Activated CD4-positive, alpha-beta T cell treated with anti-CD3 and anti-CD28 coated beads, Interleukin-2, Interleukin-4, amounts not matched to agents 100 ng/mL and 50 ng/mL, durations not matched to agents 16 hours and 8 hours (primary cell): ENCODE data around the gene GSN.

Source experiments
- DNase-seq: peaks from one replicate; pipeline ENCODE4 v3.0.0-alpha.2; 2020; ENCODE audit warnings: low spot score

Gene GSN

DNA sequence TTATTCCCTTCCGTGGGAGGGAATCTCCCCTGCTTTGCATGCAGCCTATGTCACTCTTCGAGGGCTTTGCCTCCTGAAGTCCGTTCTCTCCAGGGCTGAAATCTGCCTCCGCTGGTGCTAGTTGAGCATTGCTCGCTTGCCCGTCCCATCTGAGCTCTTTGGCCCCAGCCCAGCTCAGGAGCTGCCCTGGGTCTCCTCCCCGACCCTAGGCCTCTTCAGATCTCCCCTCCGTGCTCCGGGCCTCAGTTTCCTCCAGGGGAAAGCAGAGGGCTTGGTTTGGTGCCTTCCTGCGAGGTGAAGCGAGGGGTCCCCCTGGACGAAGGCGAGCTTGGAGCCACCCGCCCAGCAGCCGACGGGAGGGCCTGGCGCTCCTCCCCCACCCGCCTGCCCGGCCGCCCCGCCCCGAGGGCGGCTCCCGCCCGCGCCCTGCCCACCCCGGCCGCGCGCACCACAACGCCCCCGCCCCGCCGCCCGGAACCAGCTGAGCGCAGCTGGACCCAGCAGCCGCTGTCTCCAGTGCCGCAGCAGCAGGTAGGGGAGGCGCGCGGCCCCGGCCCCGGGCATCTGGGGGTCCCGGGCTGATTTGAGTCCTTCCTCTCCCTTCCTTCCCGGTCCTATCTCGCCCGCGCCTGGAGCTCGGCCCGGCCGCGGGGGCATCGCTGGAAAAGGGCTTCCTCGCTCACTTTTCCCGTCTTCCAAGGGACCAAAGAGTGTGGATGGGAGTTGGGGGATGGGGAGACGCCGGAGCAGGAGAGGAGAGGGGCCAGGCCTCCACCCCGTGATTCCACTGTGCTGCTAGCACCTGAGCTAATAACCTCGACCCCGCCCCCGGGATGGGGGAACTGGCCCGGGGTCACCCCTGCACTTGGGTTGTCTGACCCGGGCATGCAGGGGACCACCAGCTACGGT lies at the start of gene GSN:
TSS of gene GSN (plus strand) at position 474 of the 909 bp plus-strand sequence. CDS start 33,810 bp downstream, outside the sequence.
- peak; percentile 38 for DNase-seq

GRCh38 chr9:121218357-121219027 lies 49.5 kb upstream of the GSN start:
- no peak for DNase-seq

DNA sequence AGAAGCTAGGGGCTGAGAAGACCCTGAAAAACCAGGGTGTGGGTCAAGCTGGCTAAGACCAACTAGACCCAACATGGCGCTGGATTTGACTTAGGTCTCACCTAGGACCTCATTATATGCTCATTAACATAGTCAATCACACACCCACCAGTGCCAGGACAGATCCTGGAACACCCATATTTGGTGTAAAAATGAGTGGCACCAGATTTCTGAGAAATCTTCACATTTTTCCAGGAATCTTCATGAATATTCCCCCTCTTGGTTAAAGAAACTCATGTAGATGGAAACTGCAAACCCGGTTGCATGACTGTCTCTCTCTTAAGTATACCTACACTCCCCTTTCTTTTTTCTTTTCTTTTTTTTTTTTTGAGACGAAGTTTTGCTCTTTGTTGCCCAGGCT lies 48.4 kb upstream of the GSN start:
- DNase-seq = no peak

DNA sequence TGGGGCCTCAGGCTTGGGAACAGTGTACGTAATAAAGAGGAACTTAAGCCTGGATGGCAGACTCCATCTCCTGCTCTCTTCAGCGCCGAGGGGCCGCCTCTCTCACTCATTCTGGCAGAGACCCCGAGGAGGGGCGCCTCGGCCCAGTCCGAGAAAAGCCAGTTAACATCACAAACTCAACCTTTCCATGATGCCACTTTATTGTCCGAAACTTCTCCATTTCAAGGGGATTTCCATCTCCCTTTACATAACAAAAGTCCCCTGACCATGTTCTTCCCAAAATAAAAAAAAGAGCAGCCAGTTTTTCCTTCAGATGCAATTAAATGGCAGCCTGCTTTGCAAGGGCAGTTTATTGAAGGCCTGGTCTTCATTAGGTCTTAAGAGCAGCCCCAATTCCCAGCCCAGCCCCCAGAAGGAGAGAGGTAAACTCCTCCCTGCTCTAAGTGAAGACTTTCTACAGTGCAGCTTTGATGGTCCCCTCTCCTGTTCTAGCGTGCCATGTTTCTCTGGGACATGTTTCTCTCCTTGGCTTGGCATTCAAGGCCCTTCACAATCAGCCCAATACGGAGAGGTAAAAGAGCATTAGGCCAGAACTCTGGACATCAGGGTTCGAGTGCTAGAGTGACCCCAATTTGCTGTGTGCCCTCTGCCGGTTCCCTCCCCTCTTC lies 46.8 kb upstream of the GSN start:
- no peak for DNase-seq

- no peak for DNase-seq
Measured at GRCh38 chr9:121221664-121222055, 46.3 kb upstream of the GSN start.

GRCh38 chr9:121222524-121223171 lies 45.3 kb upstream of the GSN start:
- DNase-seq = peak; percentile 22

- no peak for DNase-seq
Measured at GRCh38 chr9:121225240-121225639, 42.7 kb upstream of the GSN start.

DNA sequence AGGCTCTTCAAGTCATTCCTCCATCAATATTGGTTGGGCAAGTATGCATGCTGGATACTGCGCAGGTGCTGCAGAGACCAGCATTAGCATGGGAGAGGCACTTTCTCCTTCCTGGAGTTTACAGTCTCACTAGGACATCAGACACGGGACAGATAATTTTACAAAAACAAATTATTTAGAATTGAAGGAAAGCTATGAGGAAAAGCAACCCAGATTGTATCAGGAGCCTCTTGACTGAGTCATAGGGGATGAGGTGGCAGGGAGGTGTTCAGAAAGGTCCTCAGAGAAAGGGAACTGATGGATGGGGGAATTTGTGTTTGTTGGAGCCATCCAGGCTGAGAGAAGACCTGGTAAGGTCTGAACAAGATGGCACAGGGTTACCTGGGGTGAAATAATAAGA lies 41.8 kb upstream of the GSN start:
- DNase-seq = no peak

- no peak for DNase-seq
Measured at GRCh38 chr9:121227862-121228261, 40.1 kb upstream of the GSN start.

DNA sequence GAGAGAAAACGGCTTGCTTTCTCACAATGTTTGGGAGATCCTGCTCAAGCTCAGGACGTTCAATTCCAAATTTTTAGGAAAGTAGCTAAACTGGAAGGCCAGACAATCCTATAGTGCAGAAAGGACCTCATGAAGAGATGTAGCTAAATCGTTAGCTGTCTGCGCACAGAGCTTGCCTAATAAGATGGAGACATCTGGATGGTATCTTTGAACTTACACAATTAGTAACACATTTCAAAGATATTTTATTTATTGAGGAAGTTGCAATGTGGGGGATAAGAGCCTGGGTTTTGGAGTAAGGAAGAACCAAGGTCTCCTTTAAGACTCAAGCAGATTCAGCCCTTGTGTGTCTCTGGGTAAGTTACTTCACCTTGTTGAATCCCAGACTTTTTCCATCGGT lies 37.7 kb upstream of the GSN start:
- no peak for DNase-seq

- no peak for DNase-seq
Measured at GRCh38 chr9:121232251-121232650, 35.7 kb upstream of the GSN start.

- no peak for DNase-seq
Measured at GRCh38 chr9:121233906-121234831, 33.8 kb upstream of the GSN start.

DNA sequence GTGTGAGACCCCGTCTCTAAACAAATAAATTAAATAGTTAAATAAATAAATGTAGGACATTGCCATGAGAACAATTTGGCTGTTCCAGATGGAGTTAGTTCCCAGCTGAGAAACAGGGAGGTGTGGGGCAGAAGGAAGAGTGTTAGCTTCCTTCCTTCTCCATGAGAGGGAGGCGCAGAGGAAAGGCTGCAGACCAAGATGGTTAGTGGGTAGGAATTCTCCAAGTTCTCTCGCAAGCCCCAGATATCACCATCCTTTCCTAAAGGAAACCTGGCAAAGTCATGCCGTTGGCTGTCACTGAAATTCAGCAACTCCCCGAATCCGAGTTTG lies 33.2 kb upstream of the GSN start:
- no peak for DNase-seq

DNA sequence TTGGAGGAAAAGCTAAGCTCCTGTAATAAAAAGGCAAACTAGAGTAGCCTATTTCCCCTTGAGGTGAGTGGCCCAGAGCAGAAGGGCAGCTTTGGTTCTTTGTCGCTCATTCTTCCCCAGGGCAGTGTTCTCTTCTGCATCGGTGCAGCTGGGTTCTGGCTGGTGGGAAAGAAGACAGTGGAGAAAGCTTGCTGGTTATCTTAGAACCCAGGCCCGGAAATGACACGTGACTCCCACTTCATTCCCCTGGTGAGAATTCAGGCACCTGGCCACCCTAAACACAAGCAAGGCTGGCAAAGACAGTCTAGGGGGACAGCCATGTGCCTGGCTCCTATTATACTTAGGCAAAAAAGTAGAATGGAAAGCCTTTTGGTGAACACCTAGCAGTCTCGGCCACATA lies 32.5 kb upstream of the GSN start:
- DNase-seq = no peak

DNA sequence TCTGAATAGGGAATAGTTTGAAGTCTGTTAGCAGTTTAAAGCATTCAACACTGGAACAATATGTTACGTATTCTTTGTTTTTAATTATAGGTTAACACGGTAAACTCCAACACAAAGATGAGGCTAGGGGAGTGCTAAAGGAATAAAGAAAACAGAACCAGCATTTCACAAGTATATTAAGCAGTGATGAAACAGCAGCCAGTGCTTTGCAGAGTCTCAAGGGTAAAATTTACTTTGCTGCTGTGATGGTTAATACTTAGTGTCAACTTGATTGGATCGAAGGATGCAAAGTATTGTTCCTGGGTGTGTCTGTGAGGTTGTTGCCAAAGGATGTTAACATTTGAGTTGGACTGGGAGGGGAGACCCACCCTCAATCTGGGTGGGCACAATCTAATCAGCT lies 30.0 kb upstream of the GSN start:
- no peak for DNase-seq

DNA sequence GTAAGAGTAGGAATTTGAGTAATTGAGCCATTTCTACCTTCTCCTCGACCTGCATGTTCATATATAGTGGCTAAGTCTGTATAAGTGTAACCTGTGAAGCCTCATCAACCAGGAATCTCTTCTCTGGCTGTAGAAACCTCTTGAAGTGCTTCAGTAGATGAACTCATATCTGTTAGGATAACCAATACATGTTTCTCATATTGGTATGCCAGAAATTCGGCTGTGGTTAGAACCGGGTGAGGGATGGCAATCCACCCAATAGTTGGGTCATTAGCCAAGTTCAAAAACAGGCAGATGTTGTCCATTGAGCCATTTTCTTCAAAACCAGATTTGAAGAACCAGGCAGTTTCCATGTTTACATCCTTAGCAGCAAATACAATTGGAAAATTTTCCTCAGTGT lies 28.9 kb upstream of the GSN start:
- no peak for DNase-seq

- DNase-seq = no peak
Measured at GRCh38 chr9:121239851-121240250, 28.1 kb upstream of the GSN start.

GRCh38 chr9:121240472-121241135 lies 27.4 kb upstream of the GSN start:
- no peak for DNase-seq

- DNase-seq = no peak
Measured at GRCh38 chr9:121242219-121242958, 25.6 kb upstream of the GSN start.

DNA sequence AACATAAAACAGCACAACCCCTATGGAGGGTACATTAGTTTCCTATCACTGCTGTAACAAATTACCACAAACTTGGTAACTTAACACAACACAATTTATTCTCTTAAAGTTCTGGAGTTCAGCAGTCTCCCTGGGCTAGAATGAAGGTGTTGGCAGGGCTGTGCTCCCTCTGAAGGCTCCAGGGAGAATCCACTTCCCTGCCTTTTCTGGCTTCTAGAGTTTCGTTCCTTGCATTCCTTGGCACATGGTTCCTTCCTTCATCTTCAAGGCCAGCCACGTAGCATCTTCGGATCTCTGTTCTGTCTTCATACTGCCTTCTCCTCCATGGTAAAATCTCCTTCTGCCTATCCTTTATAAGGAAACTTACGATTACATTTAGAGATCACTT lies 25.0 kb upstream of the GSN start:
- no peak for DNase-seq
